Testis (tissue), 2 donors: ENCODE results near the gene TM9SF4.

Experiments
- POLR2A ChIP-seq: fragments of 450-650 bp; IDR thresholded peaks from one replicate; pipeline ENCODE4 v1.6.1; 2017; ENCODE audit warnings: antibody characterized with exemption, mild to moderate bottlenecking, moderate library complexity
- TF ChIP-seq, protein P1 (sequence below), 3 experiments: fragments of 450-650 bp in 2 of 3; fragments of 200-600 bp in 1 of 3; sonication (generic) in 1 of 3; IDR thresholded peaks; one replicate each; pipeline ENCODE4 v1.5.1; 2016 to 2019; ENCODE audit warnings: antibody characterized with exemption in 3 of 3, mild to moderate bottlenecking in 2 of 3, moderate library complexity in 1 of 3

DNA sequence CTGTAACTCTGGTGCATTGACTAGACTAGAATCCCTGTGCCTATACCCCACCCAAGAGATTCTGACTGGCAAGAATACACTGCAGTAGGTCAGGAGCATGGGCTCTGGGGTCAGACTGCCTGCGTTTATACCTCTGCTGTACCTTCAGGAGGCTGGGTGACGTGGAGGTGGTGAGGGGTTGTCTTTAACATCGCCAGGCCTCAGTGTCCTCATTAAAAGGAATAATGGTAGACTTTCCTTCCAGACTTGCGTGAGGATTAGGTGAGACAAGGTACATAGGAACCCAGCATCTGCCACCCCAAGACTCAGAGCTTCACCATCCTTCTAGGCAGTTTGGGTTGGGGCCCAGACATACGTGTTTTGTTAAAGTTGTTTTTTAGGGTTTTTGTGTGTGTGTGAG lies 44.3 kb downstream of the TM9SF4 start:
- TF ChIP-seq POLR2A: no peak
- TF ChIP-seq, protein P1, sequence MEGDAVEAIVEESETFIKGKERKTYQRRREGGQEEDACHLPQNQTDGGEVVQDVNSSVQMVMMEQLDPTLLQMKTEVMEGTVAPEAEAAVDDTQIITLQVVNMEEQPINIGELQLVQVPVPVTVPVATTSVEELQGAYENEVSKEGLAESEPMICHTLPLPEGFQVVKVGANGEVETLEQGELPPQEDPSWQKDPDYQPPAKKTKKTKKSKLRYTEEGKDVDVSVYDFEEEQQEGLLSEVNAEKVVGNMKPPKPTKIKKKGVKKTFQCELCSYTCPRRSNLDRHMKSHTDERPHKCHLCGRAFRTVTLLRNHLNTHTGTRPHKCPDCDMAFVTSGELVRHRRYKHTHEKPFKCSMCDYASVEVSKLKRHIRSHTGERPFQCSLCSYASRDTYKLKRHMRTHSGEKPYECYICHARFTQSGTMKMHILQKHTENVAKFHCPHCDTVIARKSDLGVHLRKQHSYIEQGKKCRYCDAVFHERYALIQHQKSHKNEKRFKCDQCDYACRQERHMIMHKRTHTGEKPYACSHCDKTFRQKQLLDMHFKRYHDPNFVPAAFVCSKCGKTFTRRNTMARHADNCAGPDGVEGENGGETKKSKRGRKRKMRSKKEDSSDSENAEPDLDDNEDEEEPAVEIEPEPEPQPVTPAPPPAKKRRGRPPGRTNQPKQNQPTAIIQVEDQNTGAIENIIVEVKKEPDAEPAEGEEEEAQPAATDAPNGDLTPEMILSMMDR (IDR thresholded peaks at IDR 0.05): no peak
